Left lobe of liver (tissue), 2 donors: ENCODE results near the gene CYB561. TPM values are rescaled to one million over a fixed set of nuclear protein-coding genes. Genes with fewer than 3 reads are reported as not detected.
A peak's percentile ranks its signal among the peaks of the same experiment; 100 is the strongest.

Experiments used
- ATAC-seq: fragments of 200-7000 bp; cut with Tn5 transposase; one replicate; pipeline ENCODE4 v1.9.1; 2020; ENCODE audit warnings: mild to moderate bottlenecking, moderate library complexity
- DNase-seq: peaks from one replicate; pipeline ENCODE4 v3.0.0-alpha.2; 2020; ENCODE audit warnings: low spot score
- total RNA-seq: library from RNA; stranded (reverse); gene quantifications from one replicate; pipeline ENCODE4 v1.2.1, GENCODE V29; 2021
- donor health status: DM: no; HTN: no; CAD: no; lungs with moderate emphysema.
- donor health status: DM: no; HTN: yes; CAD: no.

The CYB561 gene
- total RNA-seq, 1 donor from 2014 or later: 22.4 TPM

- DNase-seq (no peak), ATAC-seq (no peak)
Measured at GRCh38 chr17:63418540-63418939, 27.6 kb downstream of the CYB561 start.

- ATAC-seq: no peak
- DNase-seq: no peak
Measured at GRCh38 chr17:63414222-63414621, 31.9 kb downstream of the CYB561 start.

GRCh38 chr17:63413128-63413527 lies 33.0 kb downstream of the CYB561 start:
- ATAC-seq (no peak), DNase-seq (no peak)

- no peak for ATAC-seq
- DNase-seq: no peak
Measured at GRCh38 chr17:63412234-63412633, 33.9 kb downstream of the CYB561 start.

- ATAC-seq: no peak
- no peak for DNase-seq
Measured at GRCh38 chr17:63407741-63408330, 38.3 kb downstream of the CYB561 start.

- DNase-seq (peak; percentile 68), ATAC-seq (peak; percentile 98)
Measured at GRCh38 chr17:63406689-63407330, 39.3 kb downstream of the CYB561 start.

- ATAC-seq: peak; percentile 78
- no peak for DNase-seq
Measured at GRCh38 chr17:63405741-63406261, 40.3 kb downstream of the CYB561 start.

GRCh38 chr17:63405020-63405419 lies 41.1 kb downstream of the CYB561 start:
- DNase-seq (no peak), ATAC-seq (no peak)

GRCh38 chr17:63402431-63403212 lies 43.5 kb downstream of the CYB561 start:
- no peak for DNase-seq
- no peak for ATAC-seq

- ATAC-seq (peak; percentile 33), DNase-seq (no peak)
Measured at GRCh38 chr17:63399856-63400255, 46.2 kb downstream of the CYB561 start.

GRCh38 chr17:63399316-63399715 lies 46.8 kb downstream of the CYB561 start:
- no peak for ATAC-seq

GRCh38 chr17:63398680-63399079 lies 47.4 kb downstream of the CYB561 start:
- no peak for ATAC-seq
- DNase-seq: no peak

More at GRCh38 chr17:63399316-63399715, 46.8 kb downstream of the CYB561 start:
- DNase-seq: no peak

GRCh38 chr17:63395075-63395805 lies 50.9 kb downstream of the CYB561 start:
- DNase-seq (no peak), ATAC-seq (no peak)

- DNase-seq (no peak), ATAC-seq (no peak)
Measured at GRCh38 chr17:63390090-63390489, 56.0 kb downstream of the CYB561 start.

GRCh38 chr17:63387656-63388340 lies 58.3 kb downstream of the CYB561 start:
- ATAC-seq: no peak
- DNase-seq: no peak

GRCh38 chr17:63382826-63383225 lies 63.3 kb downstream of the CYB561 start:
- no peak for DNase-seq
- no peak for ATAC-seq
